ENCODE measurements around the gene NR1H4.
"Not testable (repeated sequence)": the region's sequence is repeated elsewhere in the genome, so short reads cannot be mapped to it uniquely, and the experiment has no call there.

Gene NR1H4

GRCh38 chr12:100573292-100574186 is 99.9 kb downstream of the NR1H4 start, which contains the start of gene GAS2L3:
Gene GAS2L3 (plus strand): TSS chr12:100573684. CDS start chr12:100594905, 21,221 bp downstream.
- FAIRE-seq = peak; percentile 78
- peak; percentile 68 for DNase-seq (ENCODE audit: insufficient read length, low spot score)
- TF ChIP-seq TAF1 (IDR thresholded peaks at IDR 0.05; ENCODE audit: low read depth, low read length) (no peak), POU2F2 (IDR thresholded peaks at IDR 0.05; ENCODE audit: low read depth, low read length) (no peak), SPI1 (IDR thresholded peaks at IDR 0.05; ENCODE audit: low read depth, low read length) (no peak), POLR2AphosphoS5 (IDR thresholded peaks at IDR 0.05; ENCODE audit: low read depth, low read length) (no peak), PAX5 (IDR thresholded peaks at IDR 0.05; ENCODE audit: insufficient read depth, low read length, severe bottlenecking) (no peak), POLR2A (IDR thresholded peaks at IDR 0.05; ENCODE audit: low read depth, low read length) (no peak)

- no peak for FAIRE-seq
- no peak for DNase-seq (ENCODE audit: insufficient read length, low spot score)
- no peak for TF ChIP-seq SPI1 (IDR thresholded peaks at IDR 0.05; ENCODE audit: low read depth, low read length)
- no peak for TF ChIP-seq POU2F2 (IDR thresholded peaks at IDR 0.05; ENCODE audit: low read depth, low read length)
- TF ChIP-seq PAX5 (IDR thresholded peaks at IDR 0.05; ENCODE audit: insufficient read depth, low read length, severe bottlenecking) = no peak
- no peak for TF ChIP-seq POLR2AphosphoS5 (IDR thresholded peaks at IDR 0.05; ENCODE audit: low read depth, low read length)
- no peak for TF ChIP-seq TAF1 (IDR thresholded peaks at IDR 0.05; ENCODE audit: low read depth, low read length)
- no peak for TF ChIP-seq POLR2A (IDR thresholded peaks at IDR 0.05; ENCODE audit: low read depth, low read length)
These were observed 100.8 kb downstream of the NR1H4 start for GRCh38 chr12:100574187-100575074.

GRCh38 chr12:100576331-100577036 is 102.8 kb downstream of the NR1H4 start:
- TF ChIP-seq POU2F2 (IDR thresholded peaks at IDR 0.05; ENCODE audit: low read depth, low read length) = no peak
- no peak for TF ChIP-seq PAX5 (IDR thresholded peaks at IDR 0.05; ENCODE audit: insufficient read depth, low read length, severe bottlenecking)
- no peak for TF ChIP-seq SPI1 (IDR thresholded peaks at IDR 0.05; ENCODE audit: low read depth, low read length)
- no peak for TF ChIP-seq POLR2A (IDR thresholded peaks at IDR 0.05; ENCODE audit: low read depth, low read length)
- no peak for FAIRE-seq
- no peak for DNase-seq (ENCODE audit: insufficient read length, low spot score)

- DNase-seq (ENCODE audit: insufficient read length, low spot score) (no peak), FAIRE-seq (no peak)
- TF ChIP-seq POLR2AphosphoS5 (IDR thresholded peaks at IDR 0.05; ENCODE audit: low read depth, low read length) (no peak), POLR2A (IDR thresholded peaks at IDR 0.05; ENCODE audit: low read depth, low read length) (no peak), PAX5 (IDR thresholded peaks at IDR 0.05; ENCODE audit: insufficient read depth, low read length, severe bottlenecking) (no peak), POU2F2 (IDR thresholded peaks at IDR 0.05; ENCODE audit: low read depth, low read length) (no peak), TAF1 (IDR thresholded peaks at IDR 0.05; ENCODE audit: low read depth, low read length) (no peak), SPI1 (IDR thresholded peaks at IDR 0.05; ENCODE audit: low read depth, low read length) (no peak)
These were observed 105.3 kb downstream of the NR1H4 start for GRCh38 chr12:100578923-100579322.

- TF ChIP-seq TAF1 (IDR thresholded peaks at IDR 0.05; ENCODE audit: low read depth, low read length) = no peak
- TF ChIP-seq SPI1 (IDR thresholded peaks at IDR 0.05; ENCODE audit: low read depth, low read length) = no peak
- FAIRE-seq (no peak), DNase-seq (ENCODE audit: insufficient read length, low spot score) (no peak)
These were observed 106.2 kb downstream of the NR1H4 start for GRCh38 chr12:100579844-100580243.

GRCh38 chr12:100584256-100584655 is 110.6 kb downstream of the NR1H4 start:
- DNase-seq (ENCODE audit: insufficient read length, low spot score) (no peak), FAIRE-seq (no peak)
- TF ChIP-seq PAX5 (IDR thresholded peaks at IDR 0.05; ENCODE audit: insufficient read depth, low read length, severe bottlenecking) (no peak), SPI1 (IDR thresholded peaks at IDR 0.05; ENCODE audit: low read depth, low read length) (no peak), TAF1 (IDR thresholded peaks at IDR 0.05; ENCODE audit: low read depth, low read length) (no peak), POLR2A (IDR thresholded peaks at IDR 0.05; ENCODE audit: low read depth, low read length) (no peak), POU2F2 (IDR thresholded peaks at IDR 0.05; ENCODE audit: low read depth, low read length) (no peak), POLR2AphosphoS5 (IDR thresholded peaks at IDR 0.05; ENCODE audit: low read depth, low read length) (no peak)

GRCh38 chr12:100591979-100592378 is 118.3 kb downstream of the NR1H4 start:
- no peak for DNase-seq (ENCODE audit: insufficient read length, low spot score)
- no peak for FAIRE-seq
- no peak for TF ChIP-seq POLR2A (IDR thresholded peaks at IDR 0.05; ENCODE audit: low read depth, low read length)
- TF ChIP-seq TAF1 (IDR thresholded peaks at IDR 0.05; ENCODE audit: low read depth, low read length) = no peak
- TF ChIP-seq POU2F2 (IDR thresholded peaks at IDR 0.05; ENCODE audit: low read depth, low read length) = no peak
- TF ChIP-seq POLR2AphosphoS5 (IDR thresholded peaks at IDR 0.05; ENCODE audit: low read depth, low read length) = no peak
- no peak for TF ChIP-seq PAX5 (IDR thresholded peaks at IDR 0.05; ENCODE audit: insufficient read depth, low read length, severe bottlenecking)

- no peak for DNase-seq (ENCODE audit: insufficient read length, low spot score)
- TF ChIP-seq SPI1 (IDR thresholded peaks at IDR 0.05; ENCODE audit: low read depth, low read length) (no peak), POU2F2 (IDR thresholded peaks at IDR 0.05; ENCODE audit: low read depth, low read length) (no peak), PAX5 (IDR thresholded peaks at IDR 0.05; ENCODE audit: insufficient read depth, low read length, severe bottlenecking) (no peak), POLR2AphosphoS5 (IDR thresholded peaks at IDR 0.05; ENCODE audit: low read depth, low read length) (no peak), POLR2A (IDR thresholded peaks at IDR 0.05; ENCODE audit: low read depth, low read length) (no peak), TAF1 (IDR thresholded peaks at IDR 0.05; ENCODE audit: low read depth, low read length) (no peak)
- no peak for FAIRE-seq
These were observed 119.8 kb downstream of the NR1H4 start for GRCh38 chr12:100593490-100593889.

- no peak for TF ChIP-seq POLR2AphosphoS5 (IDR thresholded peaks at IDR 0.05; ENCODE audit: low read depth, low read length)
- no peak for TF ChIP-seq SPI1 (IDR thresholded peaks at IDR 0.05; ENCODE audit: low read depth, low read length)
- no peak for TF ChIP-seq POLR2A (IDR thresholded peaks at IDR 0.05; ENCODE audit: low read depth, low read length)
- no peak for TF ChIP-seq POU2F2 (IDR thresholded peaks at IDR 0.05; ENCODE audit: low read depth, low read length)
- no peak for TF ChIP-seq PAX5 (IDR thresholded peaks at IDR 0.05; ENCODE audit: insufficient read depth, low read length, severe bottlenecking)
- no peak for TF ChIP-seq TAF1 (IDR thresholded peaks at IDR 0.05; ENCODE audit: low read depth, low read length)
- FAIRE-seq (no peak), DNase-seq (ENCODE audit: insufficient read length, low spot score) (no peak)
These were observed 128.0 kb downstream of the NR1H4 start for GRCh38 chr12:100601626-100602025.

GRCh38 chr12:100602997-100603396 is 129.3 kb downstream of the NR1H4 start:
- DNase-seq (ENCODE audit: insufficient read length, low spot score); FAIRE-seq: not testable (repeated sequence)

All from GM12891 (cell line).